Skeletal muscle satellite cell (primary cell): ENCODE results near the gene SYNDIG1.

Experiments
- H3K27me3 ChIP-seq: 2 replicates; pipeline ENCODE4 v1.7.0; 2013; ENCODE audit warnings: low read length; ENCODE audit not compliant: control insufficient read depth, insufficient read depth
- H3K36me3 ChIP-seq: 2 replicates; pipeline ENCODE4 v1.7.0; 2013; ENCODE audit warnings: mild to moderate bottlenecking, control low read depth, low read length; ENCODE audit not compliant: insufficient read depth
- H3K4me1 ChIP-seq: 2 replicates; pipeline ENCODE4 v1.7.0; 2013; ENCODE audit warnings: low read length; ENCODE audit not compliant: control insufficient read depth, insufficient read depth
- H3K4me2 ChIP-seq: 2 replicates; pipeline ENCODE4 v1.7.0; 2013; ENCODE audit warnings: mild to moderate bottlenecking, low read length
- H3K4me3 ChIP-seq: 2 replicates; pipeline ENCODE4 v1.7.0; 2013; ENCODE audit warnings: low read length
- H3K9ac ChIP-seq: 2 replicates; pipeline ENCODE4 v1.7.0; 2013; ENCODE audit warnings: mild to moderate bottlenecking, low read depth, low read length, moderate library complexity
- H3K9me3 ChIP-seq: replicated peaks from 2 replicates; pipeline ENCODE4 v1.7.0; 2013; ENCODE audit warnings: mild to moderate bottlenecking, control low read depth, low read length

The SYNDIG1 gene

DNA sequence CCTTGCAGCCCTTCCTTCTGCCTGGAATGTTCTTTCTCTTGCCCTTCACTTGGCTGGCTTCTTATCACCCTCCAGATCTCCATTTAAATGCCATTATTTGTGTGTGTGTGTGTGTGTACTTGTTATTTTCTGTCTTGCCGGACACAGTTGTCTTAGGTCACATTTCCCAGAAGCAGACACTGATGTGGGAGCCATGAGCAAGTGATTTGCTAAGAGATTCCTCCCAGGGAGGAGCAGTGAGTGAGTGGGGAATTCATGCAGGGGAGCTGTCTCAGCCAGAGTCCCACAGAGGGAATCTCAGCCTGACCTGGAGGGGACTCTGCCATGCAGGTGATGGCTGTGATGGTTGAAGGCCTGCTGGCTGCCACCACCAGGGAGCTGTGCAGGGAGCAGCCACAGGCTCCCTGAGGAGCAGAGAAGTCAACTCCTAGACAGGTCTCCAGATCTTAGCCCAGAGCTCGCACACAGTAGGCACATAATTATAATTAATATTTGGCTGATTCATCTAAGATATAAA lies 96.5 kb downstream of the SYNDIG1 start:
- no peaks in the 10 kb centered on the region for H3K4me1 ChIP-seq

DNA sequence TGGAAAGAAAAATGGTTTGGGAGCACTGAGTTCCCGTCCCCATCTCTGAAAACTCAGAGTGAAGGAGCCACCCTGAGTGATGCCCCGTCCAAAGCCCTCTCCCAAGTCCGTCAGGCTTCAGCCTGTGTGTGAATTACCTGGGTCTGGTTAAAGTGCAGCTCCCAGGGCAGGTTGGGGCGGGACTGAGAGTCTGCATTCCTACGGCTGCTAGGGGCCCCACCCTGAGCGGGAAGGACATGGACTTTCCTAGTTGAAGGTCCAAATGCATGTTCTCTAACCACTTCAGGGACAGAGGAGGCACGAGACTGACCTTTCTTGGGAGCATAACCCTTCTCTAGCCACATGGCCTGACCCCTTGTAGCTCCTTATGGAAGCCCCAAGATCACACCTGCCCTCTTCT lies 97.2 kb downstream of the SYNDIG1 start:
- H3K36me3 ChIP-seq, result no peaks in the 10 kb centered on the region
- no peak overlapping the region for H3K9ac ChIP-seq
- peaks cover 13% of the 10 kb centered on the region for H3K27me3 ChIP-seq
- H3K4me1 ChIP-seq, result no peaks in the 10 kb centered on the region
- no peak overlapping the region for H3K4me2 ChIP-seq
- H3K4me3 ChIP-seq, result no peak overlapping the region
- H3K9me3 ChIP-seq, result no peaks in the 10 kb centered on the region

More for the DNA sequence above, 96.5 kb downstream of the SYNDIG1 start:
- H3K27me3 ChIP-seq, result peaks cover 9% of the 10 kb centered on the region
- H3K9me3 ChIP-seq, result no peaks in the 10 kb centered on the region
- H3K4me2 ChIP-seq, result no peak overlapping the region
- H3K9ac ChIP-seq, result no peak overlapping the region
- H3K36me3 ChIP-seq, result no peaks in the 10 kb centered on the region
- no peak overlapping the region for H3K4me3 ChIP-seq

DNA sequence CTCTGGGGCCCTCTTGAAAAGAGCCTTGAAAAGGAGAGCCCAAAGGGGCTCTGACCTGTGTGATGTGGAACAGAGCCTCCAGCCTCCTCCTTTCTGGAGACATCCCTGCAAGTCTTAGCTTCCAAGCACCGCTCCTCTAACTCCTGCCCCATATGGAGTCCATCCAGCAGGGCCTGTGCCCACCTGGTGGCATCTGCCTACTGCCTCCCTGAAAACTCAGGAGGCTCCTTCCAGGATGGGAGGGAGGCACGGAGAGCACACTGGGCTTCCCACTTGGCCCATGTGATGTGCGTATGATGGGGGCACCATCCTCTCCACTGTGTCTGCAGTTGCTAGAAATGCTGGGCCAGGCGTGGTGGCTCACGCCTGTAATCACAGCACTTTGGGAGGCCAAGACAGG lies 98.1 kb downstream of the SYNDIG1 start:
- Histone ChIP-seq H3K4me1 (no peaks in the 10 kb centered on the region), H3K9me3 (no peaks in the 10 kb centered on the region), H3K4me2 (no peak overlapping the region), H3K4me3 (no peak overlapping the region), H3K36me3 (no peaks in the 10 kb centered on the region), H3K27me3 (peaks cover 15% of the 10 kb centered on the region), H3K9ac (no peak overlapping the region)

DNA sequence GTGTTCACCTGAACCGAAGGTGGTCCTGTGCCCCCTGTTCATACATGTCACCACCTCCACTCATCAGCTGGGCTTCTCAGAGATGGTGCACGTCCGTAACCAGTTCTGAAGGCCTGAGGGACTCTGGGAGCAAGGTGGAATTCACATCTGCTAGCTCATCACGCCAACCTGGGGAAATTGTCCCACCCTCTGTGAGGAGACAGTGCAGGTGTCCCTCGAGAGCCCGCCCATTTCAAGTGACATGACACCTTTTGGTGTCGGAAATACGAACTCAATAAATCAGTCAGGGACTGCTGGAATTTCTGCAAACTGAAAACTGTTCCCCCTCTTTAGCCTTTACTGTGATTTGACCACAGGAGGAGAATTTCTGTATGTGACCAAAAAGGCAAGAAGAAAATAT lies 99.4 kb downstream of the SYNDIG1 start:
- Histone ChIP-seq H3K36me3 (no peaks in the 10 kb centered on the region), H3K4me2 (no peak overlapping the region), H3K9ac (no peak overlapping the region), H3K27me3 (peaks cover 24% of the 10 kb centered on the region), H3K4me1 (no peaks in the 10 kb centered on the region), H3K9me3 (no peaks in the 10 kb centered on the region), H3K4me3 (no peak overlapping the region)

DNA sequence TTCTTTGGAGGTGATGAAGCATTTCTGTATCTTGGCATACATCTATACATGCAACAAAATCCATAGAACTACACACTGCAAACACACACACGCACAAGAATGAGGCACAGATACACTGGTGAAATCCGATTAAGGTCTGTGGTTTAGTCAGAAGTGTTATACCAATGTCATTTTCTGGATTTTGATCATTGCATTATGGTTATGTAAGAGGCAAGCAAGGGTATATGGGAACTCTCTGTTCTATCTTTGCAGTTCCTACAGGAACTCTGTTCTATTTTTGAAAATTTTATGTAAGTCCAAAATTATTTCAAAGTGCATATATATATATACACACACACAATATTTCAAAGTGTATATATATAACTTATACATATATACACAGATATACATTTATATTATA lies 101.7 kb downstream of the SYNDIG1 start:
- Histone ChIP-seq H3K4me3 (no peak overlapping the region), H3K9me3 (no peaks in the 10 kb centered on the region), H3K4me1 (no peaks in the 10 kb centered on the region), H3K4me2 (no peak overlapping the region), H3K36me3 (no peaks in the 10 kb centered on the region), H3K9ac (no peak overlapping the region), H3K27me3 (peaks cover 24% of the 10 kb centered on the region)

DNA sequence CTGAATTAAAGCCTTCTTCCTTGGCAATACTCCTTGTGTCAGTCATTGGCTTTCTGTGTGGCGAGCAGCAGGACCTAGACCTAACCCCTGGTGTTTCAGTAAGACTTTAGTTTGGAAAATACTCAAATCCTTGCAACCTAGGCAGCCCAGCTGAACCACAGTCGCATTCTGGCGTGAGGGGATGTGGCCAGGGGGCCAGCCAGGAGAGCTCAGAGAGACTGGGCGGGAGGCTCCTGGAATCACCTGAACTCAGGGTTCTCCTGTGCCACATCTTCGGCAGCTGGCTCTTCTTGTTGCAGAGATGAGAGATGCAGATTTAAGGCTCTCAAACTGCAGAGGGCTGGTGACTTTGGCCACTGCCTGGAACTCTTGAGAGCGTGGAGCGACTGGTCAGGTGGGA lies 102.7 kb downstream of the SYNDIG1 start:
- H3K4me3 ChIP-seq, result no peak overlapping the region

DNA sequence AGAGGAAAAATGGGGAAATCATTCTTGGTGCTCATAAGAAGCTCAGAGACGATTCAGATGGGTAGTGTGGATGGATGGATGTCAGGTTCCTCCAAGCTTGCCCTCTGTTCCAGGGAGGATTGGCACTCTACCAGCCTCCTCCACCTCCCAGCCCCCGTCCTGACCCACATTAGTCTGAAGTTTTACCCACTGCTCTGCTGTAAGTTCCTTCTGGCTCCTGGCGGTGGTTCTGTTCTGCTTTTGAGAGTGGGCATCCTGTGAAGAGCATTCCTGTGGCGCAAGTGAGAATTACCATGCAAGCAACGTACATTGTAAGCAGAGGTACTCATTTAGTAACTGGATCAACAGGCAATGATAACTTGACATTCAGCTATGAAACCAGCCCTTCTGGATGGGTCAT lies 103.4 kb downstream of the SYNDIG1 start:
- H3K4me1 ChIP-seq, result no peaks in the 10 kb centered on the region
- H3K9ac ChIP-seq, result no peak overlapping the region
- no peaks in the 10 kb centered on the region for H3K9me3 ChIP-seq
- no peaks in the 10 kb centered on the region for H3K36me3 ChIP-seq
- H3K4me3 ChIP-seq, result no peak overlapping the region
- H3K27me3 ChIP-seq, result peaks cover 21% of the 10 kb centered on the region
- no peak overlapping the region for H3K4me2 ChIP-seq

More for the DNA sequence above, 102.7 kb downstream of the SYNDIG1 start:
- Histone ChIP-seq H3K27me3 (peaks cover 24% of the 10 kb centered on the region), H3K9ac (no peak overlapping the region), H3K36me3 (no peaks in the 10 kb centered on the region), H3K9me3 (no peaks in the 10 kb centered on the region), H3K4me2 (no peak overlapping the region), H3K4me1 (no peaks in the 10 kb centered on the region)

DNA sequence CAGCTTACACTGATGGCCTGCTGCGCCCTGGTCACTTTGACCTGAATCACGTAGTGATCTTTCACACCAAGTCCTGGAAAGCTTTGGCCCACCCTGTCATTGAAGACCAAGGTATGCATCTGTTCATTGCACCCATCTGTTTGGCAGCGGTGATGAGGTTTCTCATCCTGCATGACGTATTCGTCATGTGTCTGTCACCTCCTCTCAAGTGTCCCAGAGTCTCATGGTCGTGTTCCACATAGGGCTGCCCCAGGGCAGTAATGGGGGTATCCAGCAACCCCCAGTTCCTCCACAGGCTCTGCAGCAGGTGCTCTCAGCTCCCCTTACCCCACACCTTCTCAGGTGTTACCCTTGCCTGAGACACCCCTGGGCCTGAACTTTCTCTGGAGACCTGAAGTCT lies 104.1 kb downstream of the SYNDIG1 start:
- H3K4me2 ChIP-seq, result no peak overlapping the region
- no peaks in the 10 kb centered on the region for H3K9me3 ChIP-seq
- no peak overlapping the region for H3K4me3 ChIP-seq
- H3K4me1 ChIP-seq, result no peaks in the 10 kb centered on the region
- peaks cover 21% of the 10 kb centered on the region for H3K27me3 ChIP-seq
- no peak overlapping the region for H3K9ac ChIP-seq
- H3K36me3 ChIP-seq, result no peaks in the 10 kb centered on the region

DNA sequence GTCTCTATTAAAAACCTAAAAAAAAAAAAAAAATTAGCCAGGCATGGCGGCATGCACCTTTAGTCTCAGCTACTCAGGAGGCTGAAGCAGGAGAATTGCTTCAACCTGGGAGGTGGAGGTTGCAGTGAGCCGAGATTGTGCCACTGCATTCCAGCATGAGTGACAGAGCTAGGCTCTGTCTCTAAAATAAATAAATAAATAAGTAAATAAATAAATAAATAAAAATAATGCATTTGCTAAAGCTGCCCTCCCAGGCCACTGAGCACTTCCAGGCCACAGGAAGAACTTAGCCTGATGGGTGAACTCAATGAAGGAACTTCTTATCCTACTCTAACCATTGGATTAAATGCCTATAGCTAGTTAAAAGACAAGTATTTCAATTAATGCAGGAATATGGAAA lies 104.9 kb downstream of the SYNDIG1 start:
- no peak overlapping the region for H3K4me2 ChIP-seq
- no peaks in the 10 kb centered on the region for H3K4me1 ChIP-seq
- H3K4me3 ChIP-seq, result no peak overlapping the region
- no peaks in the 10 kb centered on the region for H3K36me3 ChIP-seq
- no peaks in the 10 kb centered on the region for H3K9me3 ChIP-seq
- H3K27me3 ChIP-seq, result peaks cover 17% of the 10 kb centered on the region
- no peak overlapping the region for H3K9ac ChIP-seq

DNA sequence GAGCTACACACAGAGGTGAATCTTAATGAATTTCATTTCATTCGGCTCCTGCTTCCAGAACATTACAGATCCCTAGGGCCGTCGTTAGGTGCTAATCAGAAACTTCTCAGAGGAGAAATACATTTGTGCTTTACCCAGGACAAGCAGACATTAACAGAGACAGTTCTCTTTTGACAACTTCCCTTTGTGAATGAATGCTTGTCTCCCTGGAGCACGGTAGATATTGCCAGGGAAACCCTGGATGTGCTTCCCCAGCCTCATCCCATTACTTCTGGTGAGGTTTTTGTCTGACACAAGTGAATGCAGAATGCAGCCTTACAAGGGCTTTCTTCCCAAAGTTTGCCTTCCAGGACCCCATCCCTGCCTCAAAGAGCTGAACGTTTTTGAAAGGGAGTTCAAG lies 105.4 kb downstream of the SYNDIG1 start:
- H3K4me3 ChIP-seq, result no peak overlapping the region
- no peaks in the 10 kb centered on the region for H3K4me1 ChIP-seq
- no peak overlapping the region for H3K9ac ChIP-seq

DNA sequence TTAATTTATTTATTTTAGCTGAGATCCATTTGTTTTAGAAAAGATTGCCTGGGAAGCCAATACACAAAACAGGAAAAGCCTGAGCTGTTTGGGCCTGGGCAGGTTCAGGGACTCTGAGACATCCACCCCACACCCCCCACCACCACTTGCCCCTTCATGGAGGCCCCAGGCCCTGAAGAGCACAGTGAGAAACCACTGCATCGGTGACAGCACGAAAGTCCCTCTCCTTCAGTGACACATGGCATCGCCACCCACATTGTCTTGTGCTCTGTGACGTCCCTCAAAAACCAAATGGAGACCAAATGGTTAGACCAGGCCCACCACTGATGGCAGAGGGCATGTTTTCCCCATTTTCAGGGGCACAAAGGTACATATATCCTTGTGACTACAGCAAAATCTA lies 106.4 kb downstream of the SYNDIG1 start:
- no peaks in the 10 kb centered on the region for H3K9me3 ChIP-seq
- H3K4me1 ChIP-seq, result no peaks in the 10 kb centered on the region
- H3K36me3 ChIP-seq, result no peaks in the 10 kb centered on the region
- peaks cover 16% of the 10 kb centered on the region for H3K27me3 ChIP-seq
- no peak overlapping the region for H3K4me2 ChIP-seq
- H3K4me3 ChIP-seq, result no peak overlapping the region
- no peak overlapping the region for H3K9ac ChIP-seq

More for the DNA sequence above, 105.4 kb downstream of the SYNDIG1 start:
- Histone ChIP-seq H3K4me2 (no peak overlapping the region), H3K9me3 (no peaks in the 10 kb centered on the region), H3K27me3 (peaks cover 17% of the 10 kb centered on the region), H3K36me3 (no peaks in the 10 kb centered on the region)

DNA sequence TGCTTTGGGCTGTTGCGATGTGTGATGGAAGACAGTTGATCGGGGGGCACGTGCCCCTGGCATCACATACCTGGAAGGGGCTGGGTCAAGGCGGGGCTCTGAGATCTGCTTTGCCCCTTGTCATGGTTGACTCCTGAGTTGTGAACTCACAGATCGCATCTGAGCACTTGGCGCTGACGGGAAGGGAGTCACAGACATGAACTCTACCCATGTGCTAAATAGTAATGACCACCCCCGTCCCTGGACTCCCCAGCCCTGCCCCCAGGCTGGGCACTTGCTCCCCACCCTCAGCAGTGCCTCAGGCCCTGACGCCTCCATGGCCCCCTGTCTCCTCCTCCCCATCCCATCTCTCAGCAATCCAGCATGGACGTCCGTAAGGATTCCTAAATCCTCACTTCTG lies 107.0 kb downstream of the SYNDIG1 start:
- Histone ChIP-seq H3K4me1 (no peaks in the 10 kb centered on the region), H3K27me3 (peaks cover 13% of the 10 kb centered on the region), H3K9me3 (no peaks in the 10 kb centered on the region), H3K4me2 (no peak overlapping the region), H3K9ac (no peak overlapping the region), H3K36me3 (no peaks in the 10 kb centered on the region), H3K4me3 (no peak overlapping the region)
